ENCODE results near the gene RAB3A. TPM values are rescaled to one million over a fixed set of nuclear protein-coding genes. Genes with fewer than 3 reads are reported as not detected.
A peak's percentile ranks its signal among the peaks of the same experiment; 100 is the strongest.

RAB3A gene
- total RNA-seq, 4 donors from 2014 or later, result 0.92 to 3.8 (median 1.6) TPM

DNA sequence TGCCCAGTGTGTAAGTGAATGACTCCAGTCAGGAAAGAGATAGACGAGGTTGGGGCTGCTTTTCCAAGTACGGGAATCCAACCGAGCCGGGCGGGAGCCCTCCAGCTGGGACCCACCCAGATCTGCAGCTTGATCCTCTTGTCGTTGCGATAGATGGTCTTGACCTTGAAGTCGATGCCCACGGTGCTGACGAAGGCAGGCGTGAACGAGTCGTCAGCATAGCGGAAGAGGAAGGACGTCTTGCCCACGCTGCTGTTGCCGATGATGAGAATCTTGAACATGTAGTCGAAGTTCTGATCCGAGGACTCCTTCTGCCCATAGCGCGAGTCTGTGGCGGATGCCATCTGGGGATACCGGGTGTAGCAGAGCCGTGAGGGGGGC, 1.5 kb downstream of the RAB3A start:
- H3K27ac ChIP-seq, result peak overlapping the region in 3 of 4 donors; percentile 82 to 94 (median 86)
- H3K36me3 ChIP-seq, result peaks cover 0 to 47% of the 10 kb centered on the region in 2 donors
- H3K9me3 ChIP-seq, result no peaks in the 10 kb centered on the region
- no peak overlapping the region for H3K4me3 ChIP-seq
- H3K4me1 ChIP-seq, result peaks cover 0 to 38% (median 16%) of the 10 kb centered on the region in 3 donors
- 66% methylated on average over 10 of the region's 24 CpGs; no CpG with 5 or more reads in 1 of the 2 donors for WGBS, 2 donors (ENCODE audit: low coverage in 1 of 2)
- no peak for ATAC-seq
- TF ChIP-seq POLR2A (IDR thresholded peaks at IDR 0.05), result no peak
- no peak for TF ChIP-seq CTCF (IDR thresholded peaks at IDR 0.05)
- no peak for TF ChIP-seq EP300 (IDR thresholded peaks at IDR 0.05)
- TF ChIP-seq POLR2AphosphoS5 (IDR thresholded peaks at IDR 0.05), result no peak
- no peaks in the 10 kb centered on the region for H3K27me3 ChIP-seq

DNA sequence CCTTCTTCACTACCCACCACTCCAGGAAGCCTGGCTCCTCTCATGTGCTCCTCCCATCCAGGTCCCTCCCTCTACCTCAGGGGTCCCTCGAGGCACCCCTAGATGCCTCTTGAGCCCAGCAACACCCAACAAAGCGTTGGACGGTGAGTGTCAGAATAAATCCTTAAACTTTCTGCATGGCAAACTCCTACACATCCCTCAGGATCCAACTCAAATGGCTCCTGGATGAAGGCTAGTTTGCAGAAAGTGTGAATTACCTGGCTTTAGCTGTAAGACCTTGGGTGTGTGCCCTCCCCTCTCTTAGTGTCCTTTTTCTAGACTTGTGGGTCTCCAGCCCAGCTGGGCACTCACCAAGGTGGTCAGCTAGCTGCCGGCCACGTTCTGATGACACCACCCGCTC, 5.5 kb downstream of the RAB3A start:
- H3K9me3 ChIP-seq, result no peaks in the 10 kb centered on the region
- H3K27ac ChIP-seq, result no peak overlapping the region
- H3K4me1 ChIP-seq, result peaks cover 0 to 46% (median 23%) of the 10 kb centered on the region in 3 donors
- peaks cover 0 to 66% of the 10 kb centered on the region in 2 donors for H3K36me3 ChIP-seq
- no peak overlapping the region for H3K4me3 ChIP-seq
- TF ChIP-seq POLR2AphosphoS5 (IDR thresholded peaks at IDR 0.05) (no peak), POLR2A (IDR thresholded peaks at IDR 0.05) (no peak), EP300 (IDR thresholded peaks at IDR 0.05) (no peak), CTCF (IDR thresholded peaks at IDR 0.05) (no peak)
- WGBS, 2 donors (ENCODE audit: low coverage in 1 of 2), result 94% methylated on average over 2 of the region's 6 CpGs; no CpG with 5 or more reads in 1 of the 2 donors
- H3K27me3 ChIP-seq, result no peaks in the 10 kb centered on the region
- ATAC-seq, result no peak

DNA sequence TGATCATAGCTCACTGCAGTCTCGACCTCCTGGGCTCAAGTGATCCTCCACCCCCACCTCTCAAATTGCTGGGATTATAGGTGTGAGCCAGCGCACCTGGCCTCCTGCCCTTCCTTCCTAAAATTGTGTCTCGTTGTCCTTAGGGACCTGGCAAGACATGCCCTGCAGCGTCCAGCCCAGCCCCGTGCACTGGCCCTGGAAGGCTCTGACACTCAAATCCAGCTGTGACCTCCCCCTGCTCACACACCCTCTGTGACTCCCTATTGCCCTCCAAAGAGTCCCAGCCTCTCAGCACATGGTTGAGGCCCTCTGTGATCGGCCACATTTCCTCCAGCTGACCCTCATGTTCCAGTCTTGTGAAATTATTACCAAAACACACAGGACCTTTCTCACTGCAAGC, 5.9 kb downstream of the RAB3A start:
- H3K27me3 ChIP-seq, result no peaks in the 10 kb centered on the region
- H3K27ac ChIP-seq, result no peak overlapping the region
- TF ChIP-seq CTCF (IDR thresholded peaks at IDR 0.05) (no peak), EP300 (IDR thresholded peaks at IDR 0.05) (no peak), POLR2AphosphoS5 (IDR thresholded peaks at IDR 0.05) (no peak), POLR2A (IDR thresholded peaks at IDR 0.05) (no peak)
- H3K4me1 ChIP-seq, result peaks cover 0 to 43% (median 19%) of the 10 kb centered on the region in 3 donors
- H3K4me3 ChIP-seq, result no peak overlapping the region
- no peaks in the 10 kb centered on the region for H3K9me3 ChIP-seq
- ATAC-seq, result no peak
- WGBS, 2 donors (ENCODE audit: low coverage in 1 of 2), result 60 to 81% methylated on average over 3 to 6 of the region's 6 CpGs
- H3K36me3 ChIP-seq, result peaks cover 0 to 66% of the 10 kb centered on the region in 2 donors

DNA sequence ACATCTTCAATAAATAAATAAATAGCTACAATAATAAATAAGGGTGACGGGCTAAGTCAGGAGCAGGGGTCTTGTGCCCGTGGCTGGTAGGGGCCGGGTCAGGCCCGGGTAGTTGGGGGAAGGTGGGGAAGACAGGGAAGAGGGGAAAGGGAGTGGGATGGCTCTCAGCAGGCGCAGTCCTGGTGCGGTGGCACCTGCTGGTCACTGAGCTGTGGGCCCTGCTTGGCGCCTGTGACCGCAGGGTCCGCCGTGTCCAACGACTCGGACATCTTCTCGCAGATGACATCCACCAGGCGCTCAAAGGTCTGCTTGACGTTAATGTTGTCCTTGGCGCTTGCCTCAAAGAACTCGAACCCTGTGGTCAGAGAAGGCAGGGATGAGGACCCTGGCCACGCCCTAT, 6.5 kb downstream of the RAB3A start:
- H3K36me3 ChIP-seq, result peaks cover 0 to 65% of the 10 kb centered on the region in 2 donors
- TF ChIP-seq CTCF (IDR thresholded peaks at IDR 0.05), result no peak
- no peak for TF ChIP-seq POLR2AphosphoS5 (IDR thresholded peaks at IDR 0.05)
- TF ChIP-seq EP300 (IDR thresholded peaks at IDR 0.05), result no peak
- no peak overlapping the region for H3K4me3 ChIP-seq
- peak overlapping the region in 1 of 4 donors; percentile 37 for H3K27ac ChIP-seq
- 89 to 95% methylated on average over 5 of the region's 18 CpGs for WGBS, 2 donors (ENCODE audit: low coverage in 1 of 2)
- no peaks in the 10 kb centered on the region for H3K9me3 ChIP-seq
- ATAC-seq, result no peak
- no peaks in the 10 kb centered on the region for H3K27me3 ChIP-seq
- H3K4me1 ChIP-seq, result peaks cover 0 to 38% (median 16%) of the 10 kb centered on the region in 3 donors

GRCh38 chr19:18196511-18196845, 7.4 kb downstream of the RAB3A start:
- no peak for ATAC-seq
- H3K27me3 ChIP-seq, result no peaks in the 10 kb centered on the region
- no peak for TF ChIP-seq POLR2A (IDR thresholded peaks at IDR 0.05)
- no peak for TF ChIP-seq EP300 (IDR thresholded peaks at IDR 0.05)
- TF ChIP-seq CTCF (IDR thresholded peaks at IDR 0.05), result no peak
- no peak for TF ChIP-seq POLR2AphosphoS5 (IDR thresholded peaks at IDR 0.05)
- 73 to 74% methylated on average over 3 to 5 of the region's 7 CpGs for WGBS, 2 donors (ENCODE audit: low coverage in 1 of 2)
- H3K27ac ChIP-seq, result peak overlapping the region in 3 of 4 donors; percentile 56 to 96 (median 96)
- H3K4me3 ChIP-seq, result no peak overlapping the region
- H3K4me1 ChIP-seq, result peaks cover 0 to 41% (median 16%) of the 10 kb centered on the region in 3 donors
- peaks cover 0 to 57% of the 10 kb centered on the region in 2 donors for H3K36me3 ChIP-seq
- no peaks in the 10 kb centered on the region for H3K9me3 ChIP-seq
